ENCODE measurements around the gene NECTIN2. TPM values are rescaled to one million over a fixed set of nuclear protein-coding genes. Genes with fewer than 3 reads are reported as not detected.
A peak's percentile ranks its signal among the peaks of the same experiment; 100 is the strongest.

The NECTIN2 gene
- total and polyA plus RNA-seq, 2 donors (not counting 1 experiment from before 2014, with no cell fraction given), result 0.15 to 0.32 TPM

DNA sequence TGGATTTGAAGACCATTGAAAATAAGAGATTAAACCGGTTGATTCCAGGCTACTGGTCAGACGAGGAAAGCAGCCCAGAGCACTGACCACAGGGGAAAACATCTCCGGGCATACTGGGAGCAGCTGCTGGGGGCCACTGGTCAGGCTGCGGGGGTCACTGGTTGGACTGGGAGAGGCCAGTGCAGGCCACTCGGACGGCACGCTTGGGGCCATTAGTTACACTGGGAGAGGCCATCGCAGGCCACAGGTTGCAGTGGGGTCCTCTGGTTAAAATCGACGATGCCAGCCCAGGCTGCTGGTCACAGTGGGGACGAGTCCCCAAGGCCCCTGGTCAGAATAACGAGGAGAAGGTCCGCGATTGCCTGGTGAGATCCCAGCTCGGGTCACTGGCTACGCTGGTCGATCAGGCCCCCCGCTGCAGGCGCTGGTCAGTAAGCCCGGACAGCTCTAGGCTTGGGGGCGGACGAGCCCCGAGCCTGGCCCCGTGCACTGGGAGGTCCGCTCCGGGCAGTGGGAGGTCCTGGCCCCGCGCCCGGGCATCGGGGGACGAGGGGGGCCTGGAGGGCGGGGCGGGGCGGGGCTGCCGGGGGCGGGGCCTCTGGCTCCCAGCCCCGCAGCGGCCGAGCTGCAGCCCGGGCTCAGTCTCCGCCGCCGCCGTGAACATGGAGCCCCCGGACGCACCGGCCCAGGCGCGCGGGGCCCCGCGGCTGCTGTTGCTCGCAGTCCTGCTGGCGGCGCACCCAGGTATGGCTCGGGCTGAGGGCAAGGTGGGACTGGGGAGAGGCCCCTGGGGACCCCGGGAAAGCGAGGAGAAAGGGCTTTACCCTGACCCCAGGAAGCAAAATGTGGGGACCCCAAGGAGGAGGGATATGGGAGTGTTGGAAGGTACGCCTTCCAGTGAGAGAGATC lies 37.4 kb upstream of the NECTIN2 start, which contains the start of gene BCAM:
Gene BCAM (plus strand): TSS at position 641 of the 909 bp plus-strand sequence. CDS start 22 bp downstream, at position 663.
- peak within 1 kb of the TSS; percentile 64 for H3K4me2 ChIP-seq (replicated peaks; ENCODE audit: low read depth, low read length, poor library complexity, severe bottlenecking)
- H3K27me3 ChIP-seq (replicated peaks in 1 of 4; ENCODE audit: control extremely low read depth in 1 of 4, control insufficient read depth in 3 of 4, insufficient read depth in 4 of 4, low read length in 3 of 4), result peaks cover 0 to 31% (median 7%) of the 10 kb centered on the region in 4 experiments

More for the DNA sequence above, 37.4 kb upstream of the NECTIN2 start, which contains the start of gene BCAM:
- Mint-ChIP-seq H3K27me3 (peaks cover 33% of the 10 kb centered on the region), H3K27ac (no peak within 1 kb of the TSS), H3K9me3 (ENCODE audit: insufficient read depth) (no peaks in the 10 kb centered on the region), H3K4me1 (peaks cover 9% of the 10 kb centered on the region), H3K4me3 (peak within 1 kb of the TSS; percentile 23)
- H3K79me2 ChIP-seq (ENCODE audit: control insufficient read depth, insufficient read depth, low read length), result no peaks in the 10 kb centered on the region
- no peak within 1 kb of the TSS for H3K9ac ChIP-seq (ENCODE audit: low read length)
- H3K27ac ChIP-seq (ENCODE audit: low read length in 2 of 2), result no peak within 1 kb of the TSS
- H3K9me3 ChIP-seq (ENCODE audit: control extremely low read depth in 1 of 3, control insufficient read depth in 2 of 3, insufficient read depth in 1 of 3, low read length in 2 of 3), result peaks cover 0 to 9% (median 0%) of the 10 kb centered on the region in 3 donors
- no peaks in the 10 kb centered on the region for H4K20me1 ChIP-seq (ENCODE audit: control insufficient read depth, insufficient read depth, low read length, poor library complexity, severe bottlenecking)
- ATAC-seq (ENCODE audit: low read depth) (peak; percentile 28), DNase-seq (no peak)
- peak within 1 kb of the TSS in 1 of 5 experiments; percentile 24 for H3K4me3 ChIP-seq (ENCODE audit: control extremely low read depth in 1 of 5, extremely low read depth in 1 of 5, insufficient read depth in 1 of 5, low read depth in 2 of 5, low read length in 4 of 5)
- intact Hi-C loops (cut with micrococcal nuclease), result loop anchor here (10.0 kb wide), 1 partner anchor 436 kb away; the partner anchor contains the start of gene EXOC3L2
- POLR2A ChIA-PET, result interaction anchor here (0.6 kb wide), 1 partner anchor 122 kb away, joined by 3 read pairs; no protein-coding TSS in a partner anchor
- CTCF ChIA-PET, result interaction anchor here (1.3 to 1.7 kb wide), 2 partner anchors 14 to 84 kb away, joined by 3 to 11 read pairs; no protein-coding TSS in a partner anchor
- no peak for TF ChIP-seq EZH2 (IDR thresholded peaks at IDR 0.05; ENCODE audit: borderline replicate concordance, insufficient read depth, low read depth, low read length, poor library complexity, severe bottlenecking)
- TF ChIP-seq, protein P1, sequence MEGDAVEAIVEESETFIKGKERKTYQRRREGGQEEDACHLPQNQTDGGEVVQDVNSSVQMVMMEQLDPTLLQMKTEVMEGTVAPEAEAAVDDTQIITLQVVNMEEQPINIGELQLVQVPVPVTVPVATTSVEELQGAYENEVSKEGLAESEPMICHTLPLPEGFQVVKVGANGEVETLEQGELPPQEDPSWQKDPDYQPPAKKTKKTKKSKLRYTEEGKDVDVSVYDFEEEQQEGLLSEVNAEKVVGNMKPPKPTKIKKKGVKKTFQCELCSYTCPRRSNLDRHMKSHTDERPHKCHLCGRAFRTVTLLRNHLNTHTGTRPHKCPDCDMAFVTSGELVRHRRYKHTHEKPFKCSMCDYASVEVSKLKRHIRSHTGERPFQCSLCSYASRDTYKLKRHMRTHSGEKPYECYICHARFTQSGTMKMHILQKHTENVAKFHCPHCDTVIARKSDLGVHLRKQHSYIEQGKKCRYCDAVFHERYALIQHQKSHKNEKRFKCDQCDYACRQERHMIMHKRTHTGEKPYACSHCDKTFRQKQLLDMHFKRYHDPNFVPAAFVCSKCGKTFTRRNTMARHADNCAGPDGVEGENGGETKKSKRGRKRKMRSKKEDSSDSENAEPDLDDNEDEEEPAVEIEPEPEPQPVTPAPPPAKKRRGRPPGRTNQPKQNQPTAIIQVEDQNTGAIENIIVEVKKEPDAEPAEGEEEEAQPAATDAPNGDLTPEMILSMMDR (IDR thresholded peaks at IDR 0.05), result no peak
- H2AFZ ChIP-seq (ENCODE audit: insufficient read depth, low read depth, low read length, poor library complexity, severe bottlenecking), result peak within 1 kb of the TSS; percentile 42
- H3K36me3 ChIP-seq (replicated peaks in 1 of 2; ENCODE audit: control extremely low read depth in 1 of 2, control insufficient read depth in 1 of 2, extremely low read depth in 1 of 2, insufficient read depth in 2 of 2, low read length in 1 of 2), result no peaks in the 10 kb centered on the region
- WGBS (ENCODE audit: insufficient coverage), result 5% methylated on average over 55 of the region's 59 CpGs
- peaks cover 10% of the 10 kb centered on the region in 2 donors for H3K4me1 ChIP-seq (ENCODE audit: control insufficient read depth in 2 of 2, insufficient read depth in 2 of 2, low read length in 2 of 2)

All from B cell (primary cell).